Prostate gland (tissue), 2 donors: ENCODE measurements around the gene SIM1. TPM values are rescaled to one million over a fixed set of nuclear protein-coding genes. Genes with fewer than 3 reads are reported as not detected.

Experiments
- DNase-seq: peaks from one replicate; pipeline ENCODE4 v3.0.0-alpha.2; 2019; ENCODE audit warnings: low spot score
- H3K27ac ChIP-seq, 2 donors: fragments of 200-600 bp; sonication (generic); 2 replicates each; pipeline ENCODE4 v1.5.1; 2017 to 2019
- H3K27me3 ChIP-seq: fragments of 200-600 bp; sonication (generic); replicated peaks from 2 replicates; pipeline ENCODE4 v1.5.1; 2019; ENCODE audit not compliant: insufficient read depth
- H3K36me3 ChIP-seq, 2 donors: fragments of 200-600 bp; sonication (generic); 1 replicate in 1 of 2; 2 replicates in 1 of 2; pipeline versions ENCODE4 v1.5.1 to v1.8.1; 2017 to 2019
- H3K4me1 ChIP-seq: fragments of 200-600 bp; sonication (generic); replicated peaks from 2 replicates; pipeline ENCODE4 v1.5.1; 2019
- H3K4me3 ChIP-seq, 2 donors: fragments of 200-600 bp; sonication (generic); 2 replicates each; pipeline ENCODE4 v1.5.1; 2017 to 2019
- H3K9me3 ChIP-seq: fragments of 200-600 bp; sonication (generic); 2 replicates; pipeline ENCODE4 v1.5.1; 2017
- POLR2A ChIP-seq: fragments of 450-650 bp; IDR thresholded peaks from one replicate; pipeline ENCODE4 v1.6.1; 2016; ENCODE audit warnings: antibody characterized with exemption, mild to moderate bottlenecking
- POLR2AphosphoS5 ChIP-seq: sonication (generic); formaldehyde crosslinking; IDR thresholded peaks from one replicate; pipeline ENCODE4 v1.6.1; 2017; ENCODE audit warnings: antibody characterized with exemption
- WGBS: methylation state at CpG from one replicate; pipeline ENCODE4 v1.1.5; 2018; 5-methylcytosine and 5-hydroxymethylcytosine counted together
- intact Hi-C: fragments of 100-400 bp; cut with DNase I; formaldehyde crosslinking; loops from one replicate; pipeline ENCODE4 v1.14.2; 2022
- total RNA-seq, 2 donors: library from RNA; depleted of rRNA; stranded (reverse); fragments of >200 nt; gene quantifications; one replicate each; pipeline ENCODE4 v1.1.0, GENCODE V29; 2016
- TF ChIP-seq, protein P1 (sequence below), 4 experiments: fragments of 200-600 bp in 2 of 4; fragments of 450-650 bp in 2 of 4; sonication (generic) in 2 of 4; IDR thresholded peaks; 1 replicate in 3 of 4; 2 replicates in 1 of 4; pipeline ENCODE4 v1.5.1; 2016 to 2019; ENCODE audit warnings: antibody characterized with exemption in 4 of 4, mild to moderate bottlenecking in 2 of 4, moderate library complexity in 2 of 4

Gene SIM1
- total RNA-seq, 2 donors from 2014 or later: 0.85 TPM; not detected in 1

DNA sequence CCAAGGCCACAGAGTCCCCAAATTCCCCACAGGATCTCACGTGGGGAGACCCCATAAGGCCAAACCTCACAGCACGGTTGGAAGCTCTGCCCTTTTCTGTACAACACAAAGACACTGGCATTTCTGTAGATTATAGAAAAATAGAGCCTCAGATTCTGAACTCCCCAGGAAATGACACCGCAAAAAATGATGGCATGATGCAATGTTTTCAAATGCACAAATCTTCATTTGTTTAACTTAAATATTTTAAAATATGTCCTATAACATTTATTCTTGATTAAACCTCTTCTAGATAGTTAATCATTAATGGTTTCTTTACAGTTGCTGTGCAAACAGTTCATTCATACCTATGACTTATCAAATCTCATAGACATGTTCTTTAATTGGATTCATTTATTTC lies 33.8 kb downstream of the SIM1 start:
- H3K27ac ChIP-seq: no peak overlapping the region
- H3K9me3 ChIP-seq: no peaks in the 10 kb centered on the region
- intact Hi-C loops: no loop called here
- H3K4me1 ChIP-seq: no peaks in the 10 kb centered on the region
- H3K36me3 ChIP-seq: no peaks in the 10 kb centered on the region
- TF ChIP-seq POLR2A (no peak), POLR2AphosphoS5 (no peak)
- TF ChIP-seq, protein P1, sequence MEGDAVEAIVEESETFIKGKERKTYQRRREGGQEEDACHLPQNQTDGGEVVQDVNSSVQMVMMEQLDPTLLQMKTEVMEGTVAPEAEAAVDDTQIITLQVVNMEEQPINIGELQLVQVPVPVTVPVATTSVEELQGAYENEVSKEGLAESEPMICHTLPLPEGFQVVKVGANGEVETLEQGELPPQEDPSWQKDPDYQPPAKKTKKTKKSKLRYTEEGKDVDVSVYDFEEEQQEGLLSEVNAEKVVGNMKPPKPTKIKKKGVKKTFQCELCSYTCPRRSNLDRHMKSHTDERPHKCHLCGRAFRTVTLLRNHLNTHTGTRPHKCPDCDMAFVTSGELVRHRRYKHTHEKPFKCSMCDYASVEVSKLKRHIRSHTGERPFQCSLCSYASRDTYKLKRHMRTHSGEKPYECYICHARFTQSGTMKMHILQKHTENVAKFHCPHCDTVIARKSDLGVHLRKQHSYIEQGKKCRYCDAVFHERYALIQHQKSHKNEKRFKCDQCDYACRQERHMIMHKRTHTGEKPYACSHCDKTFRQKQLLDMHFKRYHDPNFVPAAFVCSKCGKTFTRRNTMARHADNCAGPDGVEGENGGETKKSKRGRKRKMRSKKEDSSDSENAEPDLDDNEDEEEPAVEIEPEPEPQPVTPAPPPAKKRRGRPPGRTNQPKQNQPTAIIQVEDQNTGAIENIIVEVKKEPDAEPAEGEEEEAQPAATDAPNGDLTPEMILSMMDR (IDR thresholded peaks at IDR 0.05): no peak
- DNase-seq: no peak
- no peaks in the 10 kb centered on the region for H3K27me3 ChIP-seq
- WGBS: 57% methylated on average over 3 of the region's 3 CpGs
- H3K4me3 ChIP-seq: no peak overlapping the region

DNA sequence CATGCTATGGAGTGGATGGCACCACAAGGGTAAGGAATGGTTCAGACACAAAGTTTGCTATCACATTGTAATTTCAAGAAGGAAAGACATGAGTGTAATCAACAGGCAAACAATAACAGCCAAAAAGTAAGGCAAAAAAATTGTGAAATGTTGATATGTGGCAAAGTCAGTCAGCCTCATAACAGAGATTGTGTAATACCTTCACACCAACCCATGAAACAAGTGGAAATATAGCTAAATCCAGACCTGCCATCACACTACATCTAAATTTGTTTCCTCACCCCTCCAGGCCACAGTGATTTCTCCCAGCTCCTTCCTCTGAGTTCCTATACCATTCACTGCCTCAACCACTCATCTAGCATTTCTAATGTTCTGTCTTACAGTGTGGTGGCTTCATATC lies 37.3 kb downstream of the SIM1 start:
- H3K27ac ChIP-seq: no peak overlapping the region
- no peak for DNase-seq
- no peaks in the 10 kb centered on the region for H3K36me3 ChIP-seq
- no peaks in the 10 kb centered on the region for H3K4me1 ChIP-seq
- H3K9me3 ChIP-seq: no peaks in the 10 kb centered on the region
- H3K27me3 ChIP-seq: no peaks in the 10 kb centered on the region
- intact Hi-C loops: no loop called here
- H3K4me3 ChIP-seq: no peak overlapping the region
- TF ChIP-seq, protein P1 (IDR thresholded peaks at IDR 0.05): no peak
- TF ChIP-seq POLR2A (no peak), POLR2AphosphoS5 (no peak)

DNA sequence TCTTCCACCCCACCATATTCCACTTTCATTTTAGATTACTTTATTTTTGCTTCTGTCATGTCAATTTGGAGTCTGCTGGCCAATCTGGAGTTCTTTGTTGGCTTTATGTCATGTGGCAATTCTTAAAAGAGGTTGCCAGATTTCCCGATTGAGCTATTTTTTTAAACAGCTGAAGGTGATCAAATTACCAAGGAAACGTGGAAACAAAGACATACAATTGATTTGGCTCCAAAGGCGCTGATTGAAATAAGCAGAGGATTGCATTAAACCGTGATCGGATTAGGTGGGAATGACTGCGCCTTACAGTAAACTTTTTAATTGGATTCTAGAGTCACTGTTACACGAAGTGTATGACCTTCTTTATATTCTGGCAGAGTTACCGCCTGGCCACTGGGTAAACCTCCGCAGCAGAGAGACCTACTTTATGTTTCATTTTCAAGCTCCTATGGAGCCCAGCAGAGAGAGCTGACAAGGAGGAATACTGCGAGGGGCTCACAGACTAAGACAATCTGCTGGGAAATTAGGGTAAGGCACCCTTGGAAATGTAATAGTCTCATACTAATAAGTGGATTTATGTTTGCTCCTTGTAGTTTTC lies 37.9 kb downstream of the SIM1 start:
- Histone ChIP-seq H3K27me3 (no peaks in the 10 kb centered on the region), H3K9me3 (no peaks in the 10 kb centered on the region), H3K4me3 (no peak overlapping the region), H3K36me3 (no peaks in the 10 kb centered on the region), H3K27ac (no peak overlapping the region), H3K4me1 (no peaks in the 10 kb centered on the region)
- no peak for TF ChIP-seq POLR2AphosphoS5
- TF ChIP-seq, protein P1 (IDR thresholded peaks at IDR 0.05): no peak
- WGBS: 74% methylated on average over 10 of the region's 10 CpGs
- intact Hi-C loops: no loop called here
- DNase-seq: no peak

DNA sequence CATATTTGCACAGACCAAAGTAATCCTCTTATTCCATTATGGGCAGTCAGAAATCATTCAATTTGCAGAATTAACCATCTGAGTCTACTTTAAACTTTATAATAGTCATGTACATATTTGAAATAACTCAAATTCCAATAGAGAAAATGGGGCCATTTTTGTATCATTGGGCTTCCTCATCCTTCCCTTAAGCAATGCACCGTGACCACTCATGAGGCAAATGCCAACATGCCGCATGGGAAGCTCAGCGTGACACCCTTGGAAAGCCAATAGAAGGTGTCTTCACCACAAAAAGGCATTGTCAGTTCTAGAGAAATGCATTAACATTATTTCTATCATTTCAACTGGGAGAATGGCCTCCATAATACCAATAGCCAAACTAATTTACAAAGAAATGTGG lies 38.5 kb downstream of the SIM1 start:
- TF ChIP-seq, protein P1 (IDR thresholded peaks at IDR 0.05): no peak
- TF ChIP-seq POLR2A (no peak), POLR2AphosphoS5 (no peak)
- DNase-seq: no peak
- Histone ChIP-seq H3K4me3 (no peak overlapping the region), H3K9me3 (no peaks in the 10 kb centered on the region), H3K4me1 (no peaks in the 10 kb centered on the region), H3K27me3 (no peaks in the 10 kb centered on the region), H3K27ac (no peak overlapping the region), H3K36me3 (no peaks in the 10 kb centered on the region)
- intact Hi-C loops: no loop called here
- WGBS: 92% methylated on average over 3 of the region's 3 CpGs

DNA sequence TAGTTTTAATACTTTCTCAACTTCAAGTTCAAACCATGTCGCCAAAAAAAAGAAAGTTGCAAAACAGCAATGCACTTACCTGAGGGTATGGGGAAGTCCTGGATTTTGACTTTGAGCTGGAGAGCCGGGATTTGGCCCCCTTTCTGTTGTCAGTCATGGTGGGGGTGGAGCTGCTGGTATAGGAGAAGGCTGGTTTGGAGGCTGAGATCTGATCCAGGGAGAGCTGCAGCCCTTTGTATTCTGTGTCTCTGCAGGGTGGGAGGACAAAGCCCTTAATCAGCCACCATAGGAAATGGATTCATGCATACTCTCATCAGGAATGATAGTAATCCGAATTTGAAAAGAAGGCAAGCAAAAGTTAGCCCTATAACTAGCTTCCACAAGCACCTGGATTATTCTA lies 44.0 kb downstream of the SIM1 start:
- H3K4me1 ChIP-seq: no peaks in the 10 kb centered on the region
- WGBS: 34% methylated on average over 3 of the region's 3 CpGs
- intact Hi-C loops: no loop called here
- no peaks in the 10 kb centered on the region for H3K36me3 ChIP-seq
- H3K4me3 ChIP-seq: no peak overlapping the region
- no peak overlapping the region for H3K27ac ChIP-seq
- no peak for TF ChIP-seq POLR2A
- TF ChIP-seq, protein P1 (IDR thresholded peaks at IDR 0.05): no peak
- no peak for TF ChIP-seq POLR2AphosphoS5
- H3K9me3 ChIP-seq: no peaks in the 10 kb centered on the region
- H3K27me3 ChIP-seq: no peaks in the 10 kb centered on the region
- no peak for DNase-seq
